ENCODE results near the gene TNFRSF12A. TPM values are rescaled to one million over a fixed set of nuclear protein-coding genes. Genes with fewer than 3 reads are reported as not detected.
A peak's percentile ranks its signal among the peaks of the same experiment; 100 is the strongest.

TNFRSF12A gene
- total and polyA plus RNA-seq, 2 of the 13 experiments (the other 11 are each of a cell fraction or from before 2014, with no cell fraction given), result 61.9 to 66.0 TPM

- TF ChIP-seq DMTF1 (CRISPR knock-in tag; IDR thresholded peaks at IDR 0.05) (0 out of 2 replicates have a peak, but pooled peaks have one; percentile 26), MXD1 (CRISPR knock-in tag; IDR thresholded peaks at IDR 0.05) (peak; percentile 24; the same call in 1 of the 2 replicates), ZFP36L1 (CRISPR knock-in tag; IDR thresholded peaks at IDR 0.05) (peak; percentile 60; the same call in 1 of the 2 replicates), CTCF (CRISPR knock-in tag; IDR thresholded peaks at IDR 0.05) (peak; percentile 42; the same call in 1 of the 2 replicates), ZNF251 (CRISPR knock-in tag; IDR thresholded peaks at IDR 0.05) (no peak), ZNF160 (CRISPR knock-in tag; IDR thresholded peaks at IDR 0.05) (0 out of 2 replicates have a peak, but pooled peaks have one; percentile 56), AHDC1 (CRISPR knock-in tag; IDR thresholded peaks at IDR 0.05; ENCODE audit: borderline replicate concordance) (no peak), MTA1 (CRISPR knock-in tag; IDR thresholded peaks at IDR 0.05; ENCODE audit: borderline replicate concordance) (no peak), PCBP2 (optimal IDR thresholded peaks at IDR 0.05; ENCODE audit: low read depth, low read length, poor library complexity, severe bottlenecking) (peak; percentile 73), ATF7 (IDR thresholded peaks at IDR 0.05) (no peak), ATF7 (CRISPR knock-in tag; IDR thresholded peaks at IDR 0.05) (peak; percentile 67; the same call in 1 of the 2 replicates), RELA (CRISPR knock-in tag; IDR thresholded peaks at IDR 0.05) (no peak), AFF4 (CRISPR knock-in tag; IDR thresholded peaks at IDR 0.05) (no peak)
These were observed 3.7 kb downstream of the TNFRSF12A start, which contains the start of the genes HCFC1R1 and THOC6 (continued) for GRCh38 chr16:3023669-3024478.

Data from HepG2 (cell line).